ENCODE data around the gene ANKRD31. TPM values are rescaled to one million over a fixed set of nuclear protein-coding genes. Genes with fewer than 3 reads are reported as not detected.
"Not testable (repeated sequence)": the region's sequence is repeated elsewhere in the genome, so short reads cannot be mapped to it uniquely, and the experiment has no call there.

Gene ANKRD31
- total RNA-seq, 1 experiment from 2014 or later = 0.09 TPM

DNA sequence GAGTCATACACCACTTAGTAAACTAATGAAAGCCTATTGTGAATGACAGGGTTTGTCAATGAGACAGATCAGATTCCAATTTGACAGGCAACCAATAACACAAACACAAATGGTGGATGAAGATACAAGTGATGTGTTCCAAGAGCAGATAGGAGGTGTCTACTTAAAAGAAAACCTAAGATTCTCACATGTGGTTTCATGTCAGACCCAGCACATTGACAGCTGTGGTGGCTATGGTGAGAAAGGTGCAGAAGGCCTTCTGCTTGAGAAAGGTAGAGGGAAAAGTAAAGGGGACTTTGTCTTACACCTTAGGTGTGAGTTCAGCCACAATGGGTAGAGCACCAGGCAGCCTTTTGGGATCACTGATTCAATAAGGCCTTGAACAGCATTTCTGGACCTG lies 11.2 kb downstream of the ANKRD31 start (continued):
- TF ChIP-seq, protein P1, sequence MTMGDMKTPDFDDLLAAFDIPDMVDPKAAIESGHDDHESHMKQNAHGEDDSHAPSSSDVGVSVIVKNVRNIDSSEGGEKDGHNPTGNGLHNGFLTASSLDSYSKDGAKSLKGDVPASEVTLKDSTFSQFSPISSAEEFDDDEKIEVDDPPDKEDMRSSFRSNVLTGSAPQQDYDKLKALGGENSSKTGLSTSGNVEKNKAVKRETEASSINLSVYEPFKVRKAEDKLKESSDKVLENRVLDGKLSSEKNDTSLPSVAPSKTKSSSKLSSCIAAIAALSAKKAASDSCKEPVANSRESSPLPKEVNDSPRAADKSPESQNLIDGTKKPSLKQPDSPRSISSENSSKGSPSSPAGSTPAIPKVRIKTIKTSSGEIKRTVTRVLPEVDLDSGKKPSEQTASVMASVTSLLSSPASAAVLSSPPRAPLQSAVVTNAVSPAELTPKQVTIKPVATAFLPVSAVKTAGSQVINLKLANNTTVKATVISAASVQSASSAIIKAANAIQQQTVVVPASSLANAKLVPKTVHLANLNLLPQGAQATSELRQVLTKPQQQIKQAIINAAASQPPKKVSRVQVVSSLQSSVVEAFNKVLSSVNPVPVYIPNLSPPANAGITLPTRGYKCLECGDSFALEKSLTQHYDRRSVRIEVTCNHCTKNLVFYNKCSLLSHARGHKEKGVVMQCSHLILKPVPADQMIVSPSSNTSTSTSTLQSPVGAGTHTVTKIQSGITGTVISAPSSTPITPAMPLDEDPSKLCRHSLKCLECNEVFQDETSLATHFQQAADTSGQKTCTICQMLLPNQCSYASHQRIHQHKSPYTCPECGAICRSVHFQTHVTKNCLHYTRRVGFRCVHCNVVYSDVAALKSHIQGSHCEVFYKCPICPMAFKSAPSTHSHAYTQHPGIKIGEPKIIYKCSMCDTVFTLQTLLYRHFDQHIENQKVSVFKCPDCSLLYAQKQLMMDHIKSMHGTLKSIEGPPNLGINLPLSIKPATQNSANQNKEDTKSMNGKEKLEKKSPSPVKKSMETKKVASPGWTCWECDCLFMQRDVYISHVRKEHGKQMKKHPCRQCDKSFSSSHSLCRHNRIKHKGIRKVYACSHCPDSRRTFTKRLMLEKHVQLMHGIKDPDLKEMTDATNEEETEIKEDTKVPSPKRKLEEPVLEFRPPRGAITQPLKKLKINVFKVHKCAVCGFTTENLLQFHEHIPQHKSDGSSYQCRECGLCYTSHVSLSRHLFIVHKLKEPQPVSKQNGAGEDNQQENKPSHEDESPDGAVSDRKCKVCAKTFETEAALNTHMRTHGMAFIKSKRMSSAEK (CRISPR knock-in tag; IDR thresholded peaks at IDR 0.05; ENCODE audit: borderline replicate concordance) = no peak
- no peak for TF ChIP-seq ZNF423 (CRISPR knock-in tag; IDR thresholded peaks at IDR 0.05)
- TF ChIP-seq, protein P2, sequence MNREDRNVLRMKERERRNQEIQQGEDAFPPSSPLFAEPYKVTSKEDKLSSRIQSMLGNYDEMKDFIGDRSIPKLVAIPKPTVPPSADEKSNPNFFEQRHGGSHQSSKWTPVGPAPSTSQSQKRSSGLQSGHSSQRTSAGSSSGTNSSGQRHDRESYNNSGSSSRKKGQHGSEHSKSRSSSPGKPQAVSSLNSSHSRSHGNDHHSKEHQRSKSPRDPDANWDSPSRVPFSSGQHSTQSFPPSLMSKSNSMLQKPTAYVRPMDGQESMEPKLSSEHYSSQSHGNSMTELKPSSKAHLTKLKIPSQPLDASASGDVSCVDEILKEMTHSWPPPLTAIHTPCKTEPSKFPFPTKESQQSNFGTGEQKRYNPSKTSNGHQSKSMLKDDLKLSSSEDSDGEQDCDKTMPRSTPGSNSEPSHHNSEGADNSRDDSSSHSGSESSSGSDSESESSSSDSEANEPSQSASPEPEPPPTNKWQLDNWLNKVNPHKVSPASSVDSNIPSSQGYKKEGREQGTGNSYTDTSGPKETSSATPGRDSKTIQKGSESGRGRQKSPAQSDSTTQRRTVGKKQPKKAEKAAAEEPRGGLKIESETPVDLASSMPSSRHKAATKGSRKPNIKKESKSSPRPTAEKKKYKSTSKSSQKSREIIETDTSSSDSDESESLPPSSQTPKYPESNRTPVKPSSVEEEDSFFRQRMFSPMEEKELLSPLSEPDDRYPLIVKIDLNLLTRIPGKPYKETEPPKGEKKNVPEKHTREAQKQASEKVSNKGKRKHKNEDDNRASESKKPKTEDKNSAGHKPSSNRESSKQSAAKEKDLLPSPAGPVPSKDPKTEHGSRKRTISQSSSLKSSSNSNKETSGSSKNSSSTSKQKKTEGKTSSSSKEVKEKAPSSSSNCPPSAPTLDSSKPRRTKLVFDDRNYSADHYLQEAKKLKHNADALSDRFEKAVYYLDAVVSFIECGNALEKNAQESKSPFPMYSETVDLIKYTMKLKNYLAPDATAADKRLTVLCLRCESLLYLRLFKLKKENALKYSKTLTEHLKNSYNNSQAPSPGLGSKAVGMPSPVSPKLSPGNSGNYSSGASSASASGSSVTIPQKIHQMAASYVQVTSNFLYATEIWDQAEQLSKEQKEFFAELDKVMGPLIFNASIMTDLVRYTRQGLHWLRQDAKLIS (CRISPR knock-in tag; IDR thresholded peaks at IDR 0.05; ENCODE audit: borderline replicate concordance) = no peak

DNA sequence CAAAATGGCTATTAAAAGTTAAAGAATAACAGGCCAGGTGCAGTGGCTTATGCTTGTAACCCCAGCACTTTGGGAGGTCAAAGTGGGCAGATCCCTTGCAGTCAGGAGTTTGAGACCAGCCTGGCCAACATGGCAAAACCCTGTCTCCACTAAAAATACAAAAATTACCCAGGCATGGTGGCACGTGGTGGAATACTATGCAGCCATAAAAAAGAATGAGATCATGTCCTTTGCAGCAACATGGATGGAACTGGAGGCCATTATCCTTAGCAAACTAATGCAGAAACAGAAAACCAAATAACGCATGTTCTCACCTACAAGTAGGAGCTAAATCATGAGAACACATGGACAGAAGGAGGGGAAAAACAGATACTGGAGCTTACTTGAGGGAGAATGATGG lies 15.9 kb downstream of the ANKRD31 start:
- ATAC-seq; H3K27me3 Mint-ChIP-seq (ENCODE audit: low read depth); CTCF ChIA-PET; H3K4me3 Mint-ChIP-seq; H3K27ac Mint-ChIP-seq; POLR2A ChIA-PET; DNase-seq (ENCODE audit: low spot score); H3K4me1 Mint-ChIP-seq: not testable (repeated sequence)
- Mint-ChIP-seq H3K9me3 (peaks cover 34% of the 10 kb centered on the region), H3K36me3 (peaks cover 16% of the 10 kb centered on the region)

DNA sequence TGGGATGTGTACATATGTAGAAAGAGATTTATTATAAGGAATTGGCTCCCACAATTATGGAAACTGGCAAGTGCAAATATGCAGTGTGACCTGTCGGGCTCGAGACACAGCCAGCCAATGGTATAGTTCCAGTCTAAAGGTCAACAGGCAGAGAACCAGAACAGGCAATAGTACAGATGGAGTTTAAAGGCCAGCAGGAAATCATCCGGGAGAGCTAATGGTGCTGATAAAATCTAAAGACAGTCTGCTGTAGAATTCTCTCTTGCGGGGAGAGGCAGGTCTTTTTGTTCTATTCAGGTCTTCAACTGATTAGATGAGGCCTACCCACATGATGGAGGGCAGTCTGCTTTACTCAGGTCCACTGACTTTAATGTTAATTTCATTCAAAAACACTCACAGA lies 21.8 kb downstream of the ANKRD31 start:
- ChIA-PET CTCF (interaction anchor here (0.5 kb wide), 1 partner anchor 459 kb away, joined by 4 read pairs; no protein-coding TSS in a partner anchor), POLR2A (no interaction called here)
- H3K27me3 Mint-ChIP-seq (ENCODE audit: low read depth) = no peaks in the 10 kb centered on the region
- ATAC-seq = no peak
- 0 out of 2 replicates have a peak, but pooled peaks cover 2% of the 10 kb centered on the region for H3K4me1 Mint-ChIP-seq
- peaks cover 21% of the 10 kb centered on the region for H3K9me3 Mint-ChIP-seq
- H3K36me3 Mint-ChIP-seq = peaks cover 16% of the 10 kb centered on the region
- DNase-seq (ENCODE audit: low spot score) = no peak
- no peak overlapping the region for H3K4me3 Mint-ChIP-seq
- H3K27ac Mint-ChIP-seq = no peak overlapping the region
- TF ChIP-seq IRF2 (CRISPR knock-in tag; IDR thresholded peaks at IDR 0.05; ENCODE audit: borderline replicate concordance, low read depth) = no peak
- TF ChIP-seq, protein P3, sequence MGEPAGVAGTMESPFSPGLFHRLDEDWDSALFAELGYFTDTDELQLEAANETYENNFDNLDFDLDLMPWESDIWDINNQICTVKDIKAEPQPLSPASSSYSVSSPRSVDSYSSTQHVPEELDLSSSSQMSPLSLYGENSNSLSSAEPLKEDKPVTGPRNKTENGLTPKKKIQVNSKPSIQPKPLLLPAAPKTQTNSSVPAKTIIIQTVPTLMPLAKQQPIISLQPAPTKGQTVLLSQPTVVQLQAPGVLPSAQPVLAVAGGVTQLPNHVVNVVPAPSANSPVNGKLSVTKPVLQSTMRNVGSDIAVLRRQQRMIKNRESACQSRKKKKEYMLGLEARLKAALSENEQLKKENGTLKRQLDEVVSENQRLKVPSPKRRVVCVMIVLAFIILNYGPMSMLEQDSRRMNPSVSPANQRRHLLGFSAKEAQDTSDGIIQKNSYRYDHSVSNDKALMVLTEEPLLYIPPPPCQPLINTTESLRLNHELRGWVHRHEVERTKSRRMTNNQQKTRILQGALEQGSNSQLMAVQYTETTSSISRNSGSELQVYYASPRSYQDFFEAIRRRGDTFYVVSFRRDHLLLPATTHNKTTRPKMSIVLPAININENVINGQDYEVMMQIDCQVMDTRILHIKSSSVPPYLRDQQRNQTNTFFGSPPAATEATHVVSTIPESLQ (CRISPR knock-in tag; IDR thresholded peaks at IDR 0.05) = no peak
- no peak for TF ChIP-seq ZNF423 (CRISPR knock-in tag; IDR thresholded peaks at IDR 0.05)
- no peak for TF ChIP-seq CREB1 (CRISPR knock-in tag; IDR thresholded peaks at IDR 0.05)
- TF ChIP-seq, protein P4, sequence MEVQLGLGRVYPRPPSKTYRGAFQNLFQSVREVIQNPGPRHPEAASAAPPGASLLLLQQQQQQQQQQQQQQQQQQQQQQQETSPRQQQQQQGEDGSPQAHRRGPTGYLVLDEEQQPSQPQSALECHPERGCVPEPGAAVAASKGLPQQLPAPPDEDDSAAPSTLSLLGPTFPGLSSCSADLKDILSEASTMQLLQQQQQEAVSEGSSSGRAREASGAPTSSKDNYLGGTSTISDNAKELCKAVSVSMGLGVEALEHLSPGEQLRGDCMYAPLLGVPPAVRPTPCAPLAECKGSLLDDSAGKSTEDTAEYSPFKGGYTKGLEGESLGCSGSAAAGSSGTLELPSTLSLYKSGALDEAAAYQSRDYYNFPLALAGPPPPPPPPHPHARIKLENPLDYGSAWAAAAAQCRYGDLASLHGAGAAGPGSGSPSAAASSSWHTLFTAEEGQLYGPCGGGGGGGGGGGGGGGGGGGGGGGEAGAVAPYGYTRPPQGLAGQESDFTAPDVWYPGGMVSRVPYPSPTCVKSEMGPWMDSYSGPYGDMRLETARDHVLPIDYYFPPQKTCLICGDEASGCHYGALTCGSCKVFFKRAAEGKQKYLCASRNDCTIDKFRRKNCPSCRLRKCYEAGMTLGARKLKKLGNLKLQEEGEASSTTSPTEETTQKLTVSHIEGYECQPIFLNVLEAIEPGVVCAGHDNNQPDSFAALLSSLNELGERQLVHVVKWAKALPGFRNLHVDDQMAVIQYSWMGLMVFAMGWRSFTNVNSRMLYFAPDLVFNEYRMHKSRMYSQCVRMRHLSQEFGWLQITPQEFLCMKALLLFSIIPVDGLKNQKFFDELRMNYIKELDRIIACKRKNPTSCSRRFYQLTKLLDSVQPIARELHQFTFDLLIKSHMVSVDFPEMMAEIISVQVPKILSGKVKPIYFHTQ (CRISPR knock-in tag; IDR thresholded peaks at IDR 0.05) = no peak
- TF ChIP-seq, protein P5, sequence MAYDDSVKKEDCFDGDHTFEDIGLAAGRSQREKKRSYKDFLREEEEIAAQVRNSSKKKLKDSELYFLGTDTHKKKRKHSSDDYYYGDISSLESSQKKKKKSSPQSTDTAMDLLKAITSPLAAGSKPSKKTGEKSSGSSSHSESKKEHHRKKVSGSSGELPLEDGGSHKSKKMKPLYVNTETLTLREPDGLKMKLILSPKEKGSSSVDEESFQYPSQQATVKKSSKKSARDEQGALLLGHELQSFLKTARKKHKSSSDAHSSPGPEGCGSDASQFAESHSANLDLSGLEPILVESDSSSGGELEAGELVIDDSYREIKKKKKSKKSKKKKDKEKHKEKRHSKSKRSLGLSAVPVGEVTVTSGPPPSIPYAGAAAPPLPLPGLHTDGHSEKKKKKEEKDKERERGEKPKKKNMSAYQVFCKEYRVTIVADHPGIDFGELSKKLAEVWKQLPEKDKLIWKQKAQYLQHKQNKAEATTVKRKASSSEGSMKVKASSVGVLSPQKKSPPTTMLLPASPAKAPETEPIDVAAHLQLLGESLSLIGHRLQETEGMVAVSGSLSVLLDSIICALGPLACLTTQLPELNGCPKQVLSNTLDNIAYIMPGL (CRISPR knock-in tag; IDR thresholded peaks at IDR 0.05) = no peak
- no peak for TF ChIP-seq ESRRA (CRISPR knock-in tag; IDR thresholded peaks at IDR 0.05; ENCODE audit: borderline replicate concordance)
- no peak for TF ChIP-seq NR2C2 (CRISPR knock-in tag; IDR thresholded peaks at IDR 0.05)
- TF ChIP-seq, protein P6, sequence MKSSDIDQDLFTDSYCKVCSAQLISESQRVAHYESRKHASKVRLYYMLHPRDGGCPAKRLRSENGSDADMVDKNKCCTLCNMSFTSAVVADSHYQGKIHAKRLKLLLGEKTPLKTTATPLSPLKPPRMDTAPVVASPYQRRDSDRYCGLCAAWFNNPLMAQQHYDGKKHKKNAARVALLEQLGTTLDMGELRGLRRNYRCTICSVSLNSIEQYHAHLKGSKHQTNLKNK (CRISPR knock-in tag; IDR thresholded peaks at IDR 0.05) = no peak
- TF ChIP-seq, protein P2 (CRISPR knock-in tag; IDR thresholded peaks at IDR 0.05; ENCODE audit: borderline replicate concordance) = no peak

All from WTC11 (cell line).